Suppressor macrophage (primary cell): ENCODE results near the gene PEX19.

Experiments
- DNase-seq, 4 experiments: peaks; one replicate each; pipeline ENCODE4 v3.0.0-alpha.2; 2020 to 2022

The PEX19 gene

GRCh38 chr1:160277330-160277729 lies 7.6 kb downstream of the PEX19 start:
- no peak for DNase-seq

DNA sequence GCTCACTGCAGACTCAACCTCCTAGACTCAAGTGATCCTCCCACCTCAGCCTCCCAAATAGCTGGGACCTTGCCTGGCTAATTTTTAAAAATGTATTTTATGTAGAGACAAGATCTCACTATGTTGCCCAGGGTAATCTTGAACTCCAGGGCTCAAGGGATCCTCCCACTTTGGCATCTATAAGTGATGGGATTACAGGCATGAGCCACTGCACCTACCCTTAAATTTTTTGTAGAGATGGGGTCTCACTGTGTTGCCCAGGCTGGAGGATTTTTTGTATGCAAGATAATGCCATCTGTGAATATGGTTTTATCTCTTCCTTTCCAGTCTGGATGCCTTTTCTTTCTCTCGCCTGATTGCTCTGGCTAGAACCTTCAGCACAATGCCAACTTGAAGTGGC lies 13.9 kb downstream of the PEX19 start:
- DNase-seq, result no peak

- DNase-seq, result no peak
Observed at GRCh38 chr1:160267284-160267991, 17.5 kb downstream of the PEX19 start.

- DNase-seq, result no peak
Observed at GRCh38 chr1:160264795-160265307, 20.1 kb downstream of the PEX19 start.

DNA sequence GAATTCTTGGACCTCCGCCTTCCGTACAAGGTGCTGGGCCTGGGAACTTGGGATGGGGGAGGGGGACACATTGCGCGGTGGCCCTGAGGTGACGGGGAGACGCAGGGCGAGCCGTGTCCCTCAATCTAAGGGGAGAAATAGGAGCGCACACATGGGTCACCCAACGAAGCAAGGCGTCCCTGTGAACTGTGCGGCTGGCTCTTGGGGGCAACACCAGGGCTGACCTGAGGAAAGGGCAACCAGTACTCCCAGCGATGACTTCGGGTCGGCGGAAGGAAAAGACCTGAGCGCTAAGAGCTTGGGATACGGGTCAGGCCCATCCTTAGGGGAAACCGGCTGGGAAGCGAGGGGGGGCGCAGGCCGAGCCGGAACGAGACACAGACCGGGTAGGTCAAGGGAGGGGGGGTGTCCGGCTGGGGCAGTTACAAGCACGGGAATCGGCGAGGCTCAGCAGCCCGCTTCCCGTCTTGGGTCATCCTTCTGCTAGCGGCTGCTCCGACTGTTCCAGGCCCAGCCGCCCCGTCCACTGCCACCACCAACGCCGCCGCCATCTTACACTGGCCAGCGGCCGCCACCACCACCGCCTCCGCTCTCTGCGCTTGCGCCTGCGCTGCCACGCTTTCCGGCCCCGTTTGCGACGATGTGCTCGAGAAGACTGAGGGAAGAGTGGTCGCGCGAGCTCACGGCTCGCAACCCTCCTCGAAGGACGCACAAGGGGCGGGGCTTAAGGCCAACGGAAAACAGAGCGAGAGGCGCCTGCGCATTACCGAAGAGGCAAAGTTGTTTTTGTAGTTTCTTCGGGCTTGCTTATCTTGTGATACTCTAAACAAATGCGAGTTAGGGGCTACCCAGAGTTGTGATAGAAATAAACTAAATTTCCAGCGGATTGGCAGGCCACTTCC lies 22.8 kb downstream of the PEX19 start, which contains the start of gene DCAF8:
Gene DCAF8, minus strand, starts transcription at position 657 of the 902 bp plus-strand sequence. CDS start 18,541 bp downstream, outside the sequence.
- DNase-seq, result peak; percentile 99 to 100 (median 99)

DNA sequence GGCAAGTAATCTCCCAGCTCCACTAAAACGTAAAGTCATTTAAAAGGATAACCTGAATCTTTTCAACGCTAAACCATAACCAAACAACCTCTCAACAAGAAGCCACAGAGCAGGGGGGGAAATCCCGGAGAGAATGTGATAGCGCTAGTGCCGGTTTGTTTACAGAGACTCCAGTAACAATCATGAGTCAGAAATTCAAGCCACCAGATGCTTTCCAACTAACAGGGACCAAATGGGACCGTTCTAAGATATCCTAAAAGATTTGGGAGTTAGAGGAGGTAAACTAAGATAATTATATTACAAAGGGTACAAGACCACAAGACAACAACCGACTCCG lies 23.4 kb downstream of the PEX19 start:
- peak; percentile 55 to 67 (median 62) for DNase-seq

DNA sequence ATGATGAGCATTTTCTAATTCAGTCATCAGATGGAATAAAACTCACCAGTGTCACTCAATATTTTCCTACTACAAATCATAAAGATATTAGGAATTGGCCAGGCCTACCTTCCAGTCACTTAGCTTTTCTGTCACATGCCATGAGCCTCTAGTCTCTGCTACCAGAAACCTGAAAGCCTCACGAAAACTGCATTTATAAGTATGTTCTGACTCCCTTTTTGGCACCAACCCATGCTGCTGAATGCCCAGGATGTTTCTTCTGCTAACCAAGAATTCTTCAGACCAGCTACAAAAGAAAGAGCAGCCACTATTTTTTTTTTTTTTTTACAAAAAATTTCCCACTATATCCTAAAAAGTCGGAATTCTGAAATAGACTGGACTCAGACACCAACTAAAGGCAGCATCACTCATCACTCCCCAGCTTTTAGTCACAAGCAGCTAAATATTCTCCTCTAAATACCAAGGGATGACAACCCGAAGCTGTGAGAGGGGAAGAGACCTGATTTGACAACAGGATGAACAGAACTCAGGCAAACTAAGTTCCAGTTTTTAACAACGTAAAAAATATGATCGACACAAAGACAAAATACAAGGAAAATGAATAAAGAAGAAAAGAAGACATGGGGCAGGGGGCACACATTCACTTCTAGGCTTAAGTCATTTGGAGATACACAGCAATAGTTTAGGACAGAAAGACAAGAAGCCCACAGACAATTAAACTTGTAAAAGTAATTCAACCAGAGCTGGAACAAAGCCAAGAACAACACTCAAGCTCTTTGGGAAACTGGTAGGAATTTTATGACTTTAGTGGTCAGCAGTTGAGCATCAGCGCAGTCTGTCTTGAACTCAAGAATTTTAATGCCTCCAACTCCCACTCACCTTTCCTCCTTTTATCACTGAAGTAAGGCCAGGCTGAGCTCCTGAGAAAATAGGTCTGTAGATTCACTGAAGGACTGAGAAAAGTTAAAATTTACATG lies 24.2 kb downstream of the PEX19 start:
- peak in 3 of 4 experiments; percentile 6 to 14 (median 12) for DNase-seq

- DNase-seq, result no peak
Observed at GRCh38 chr1:160258177-160258798, 26.6 kb downstream of the PEX19 start.

DNA sequence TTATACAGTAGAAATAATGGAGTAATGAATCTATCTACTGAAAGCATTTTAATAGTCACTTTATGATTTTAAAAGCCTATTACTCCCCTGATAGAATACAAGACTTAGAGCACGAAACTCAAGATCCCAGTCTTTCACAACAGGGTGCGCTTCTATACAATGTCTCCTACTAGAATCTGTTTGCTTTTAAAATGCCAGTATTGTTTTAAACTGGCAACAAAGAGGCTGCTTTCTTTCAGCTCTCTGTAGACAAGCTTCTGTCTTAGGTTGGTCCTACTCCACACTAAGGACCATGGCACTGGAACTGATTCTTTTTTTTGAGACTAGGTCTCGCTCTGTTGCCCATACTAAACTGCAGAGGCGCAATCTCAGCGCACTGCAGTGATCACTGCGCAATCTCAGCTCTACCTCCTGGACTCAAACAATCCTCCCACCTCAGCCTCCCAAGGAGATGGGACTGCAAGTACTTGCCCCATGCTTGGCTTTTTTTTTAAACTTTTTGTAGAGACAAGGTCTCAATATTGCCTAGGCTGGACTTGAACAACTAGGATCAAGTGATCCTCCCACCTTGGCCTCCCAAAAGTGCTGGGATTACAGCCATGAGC lies 27.4 kb downstream of the PEX19 start:
- no peak for DNase-seq

GRCh38 chr1:160256396-160257046 lies 28.4 kb downstream of the PEX19 start:
- no peak for DNase-seq

- no peak for DNase-seq
Observed at GRCh38 chr1:160255781-160256300, 29.1 kb downstream of the PEX19 start.

GRCh38 chr1:160251687-160252526 lies 33.0 kb downstream of the PEX19 start:
- peak; percentile 71 to 85 (median 80) for DNase-seq

GRCh38 chr1:160251011-160251410 lies 33.9 kb downstream of the PEX19 start:
- no peak for DNase-seq

DNA sequence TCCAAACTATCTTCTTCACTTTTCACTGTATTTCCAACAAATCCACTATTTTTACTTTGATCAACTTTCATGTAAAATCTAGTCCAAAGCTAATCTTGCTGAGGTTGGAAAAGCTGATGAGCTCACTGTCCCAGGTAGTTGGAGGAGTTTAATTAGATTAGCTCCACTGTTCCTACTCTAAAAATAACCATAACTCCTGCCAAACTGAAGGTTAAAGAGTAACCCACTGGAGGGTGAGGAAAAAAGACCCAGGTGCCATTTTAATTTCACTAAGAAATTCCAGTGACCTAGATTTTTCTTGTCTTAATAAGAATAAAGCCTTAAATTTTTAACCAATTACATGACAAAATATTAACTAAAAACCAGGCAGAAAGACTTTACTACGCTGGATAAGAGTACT lies 37.9 kb downstream of the PEX19 start:
- no peak for DNase-seq

DNA sequence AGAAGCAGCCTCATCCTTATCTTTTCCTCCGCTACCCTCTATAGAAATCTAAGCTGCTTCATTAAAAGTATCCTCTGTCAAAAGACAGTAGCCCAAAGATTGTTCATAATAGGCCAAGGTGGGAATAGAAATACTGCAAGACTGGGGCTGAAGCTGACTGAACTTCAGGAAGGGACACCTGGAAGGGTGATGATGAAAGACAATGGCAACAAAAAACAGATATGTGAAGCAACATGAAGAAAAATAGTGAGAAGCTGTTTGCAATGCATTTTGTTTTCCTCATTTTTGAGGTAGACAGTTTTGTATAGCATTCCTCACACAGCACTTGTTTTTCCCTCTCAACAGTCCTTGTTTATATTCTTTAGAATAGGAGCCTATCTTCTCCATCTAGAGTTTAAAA lies 39.5 kb downstream of the PEX19 start:
- no peak for DNase-seq

DNA sequence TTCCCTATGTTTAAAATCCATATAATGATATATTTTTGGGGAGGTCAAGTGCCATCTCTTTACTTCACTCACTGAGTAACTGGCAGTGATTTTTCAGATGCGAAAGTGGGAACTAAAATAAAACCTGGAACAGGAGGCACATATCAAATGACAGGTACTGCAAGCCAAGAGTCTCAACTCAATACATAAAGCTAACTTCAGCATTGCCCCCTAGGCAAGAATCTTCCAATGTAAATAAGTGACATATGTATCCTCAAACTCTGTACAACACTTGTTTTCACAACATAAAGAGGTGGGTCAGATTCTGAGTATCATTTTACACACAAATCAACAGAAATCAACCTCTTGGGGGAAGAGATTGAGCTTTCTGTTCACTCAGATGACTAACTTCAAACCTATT lies 40.7 kb downstream of the PEX19 start:
- no peak for DNase-seq

GRCh38 chr1:160243767-160244166 lies 41.2 kb downstream of the PEX19 start:
- DNase-seq, result no peak

DNA sequence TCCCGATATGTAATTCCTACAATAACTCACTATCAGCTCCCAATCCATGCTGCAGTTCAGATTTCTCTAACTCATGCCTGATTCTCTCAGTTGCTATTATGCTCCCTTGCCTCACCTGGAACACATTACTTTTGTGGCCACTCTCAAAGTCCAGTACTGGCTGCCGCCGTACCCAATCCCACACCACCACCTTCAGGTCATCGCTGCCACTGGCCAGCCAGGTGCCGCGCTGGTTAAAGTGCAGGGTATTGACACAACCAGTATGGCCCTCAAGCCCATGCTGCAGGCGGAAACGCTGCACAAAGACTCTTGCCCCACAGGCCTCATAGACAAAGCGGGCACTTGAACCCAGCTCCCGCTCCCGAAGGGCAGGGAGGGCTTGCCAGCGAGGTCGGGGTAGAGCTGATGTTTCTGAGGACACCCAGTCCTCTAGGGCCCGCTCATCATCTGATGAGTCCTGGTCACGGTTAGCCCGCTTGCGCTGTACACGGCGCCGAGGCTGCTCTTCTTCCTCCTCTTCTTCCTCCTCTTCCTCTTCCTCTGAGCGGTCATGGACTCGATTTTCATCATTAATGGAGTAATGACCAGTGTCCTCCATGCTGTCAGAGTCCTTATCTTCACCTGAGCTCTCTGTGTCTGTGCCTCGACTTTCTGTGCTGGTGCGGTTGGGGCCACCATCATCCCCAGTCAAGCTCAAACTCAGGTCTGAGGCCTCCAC lies 45.2 kb downstream of the PEX19 start:
- no peak for DNase-seq

DNA sequence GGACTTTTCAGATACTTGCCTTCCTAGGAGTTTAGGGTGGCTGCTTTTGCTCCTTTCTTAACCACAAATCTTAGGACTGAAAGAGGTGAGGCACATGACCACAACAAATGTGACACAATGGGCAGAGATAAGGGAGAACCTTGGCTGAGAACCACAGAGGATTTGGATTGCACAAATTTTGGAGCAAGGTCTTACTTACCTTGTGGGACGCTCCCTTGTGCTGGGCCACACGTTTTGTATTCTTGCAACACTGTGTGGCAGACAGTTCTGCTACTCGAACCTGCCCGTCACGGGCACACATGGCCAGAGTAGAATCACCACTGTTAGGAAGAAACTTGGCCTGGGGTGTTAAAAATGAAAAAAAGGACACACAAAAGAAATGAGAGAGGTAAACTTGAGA lies 46.5 kb downstream of the PEX19 start:
- DNase-seq, result no peak
